Measurements from ENCODE around the gene RAP1B.
"Not testable (repeated sequence)": the region's sequence is repeated elsewhere in the genome, so short reads cannot be mapped to it uniquely, and the experiment has no call there.

The RAP1B gene

GRCh38 chr12:68675101-68675842 lies 64.6 kb downstream of the RAP1B start:
- Histone ChIP-seq H3K9me3 (ENCODE audit: control insufficient read depth in 1 of 2, low read length in 2 of 2) (no peaks in the 10 kb centered on the region), H3K4me1 (ENCODE audit: control insufficient read depth in 1 of 2, insufficient read depth in 2 of 2, low read length in 2 of 2) (no peaks in the 10 kb centered on the region), H3K36me3 (ENCODE audit: control insufficient read depth in 1 of 2, insufficient read depth in 2 of 2, low read length in 2 of 2) (no peaks in the 10 kb centered on the region), H3K9ac (ENCODE audit: low read depth in 1 of 2, low read length in 2 of 2) (no peak overlapping the region), H3K27ac (ENCODE audit: low read depth, low read length) (no peak overlapping the region), H3K27me3 (ENCODE audit: control insufficient read depth in 1 of 2, insufficient read depth in 2 of 2, low read length in 2 of 2) (no peaks in the 10 kb centered on the region), H3K4me3 (ENCODE audit: low read depth in 1 of 2, low read length in 2 of 2) (no peak overlapping the region)

- H3K36me3 ChIP-seq (ENCODE audit: control insufficient read depth in 1 of 2, insufficient read depth in 2 of 2, low read length in 2 of 2); H3K4me3 ChIP-seq (ENCODE audit: low read depth in 1 of 2, low read length in 2 of 2); H3K27me3 ChIP-seq (ENCODE audit: control insufficient read depth in 1 of 2, insufficient read depth in 2 of 2, low read length in 2 of 2); H3K9ac ChIP-seq (ENCODE audit: low read depth in 1 of 2, low read length in 2 of 2); H3K27ac ChIP-seq (ENCODE audit: low read depth, low read length); H3K4me1 ChIP-seq (ENCODE audit: control insufficient read depth in 1 of 2, insufficient read depth in 2 of 2, low read length in 2 of 2); H3K9me3 ChIP-seq (ENCODE audit: control insufficient read depth in 1 of 2, low read length in 2 of 2): not testable (repeated sequence)
Observed at GRCh38 chr12:68676854-68677253, 66.2 kb downstream of the RAP1B start.

- no peaks in the 10 kb centered on the region for H3K9me3 ChIP-seq (ENCODE audit: control insufficient read depth in 1 of 2, low read length in 2 of 2)
- H3K4me3 ChIP-seq (ENCODE audit: low read depth in 1 of 2, low read length in 2 of 2): peak overlapping the region; percentile 97 to 99
- peak overlapping the region; percentile 78 to 81 for H3K9ac ChIP-seq (ENCODE audit: low read depth in 1 of 2, low read length in 2 of 2)
- no peaks in the 10 kb centered on the region for H3K27me3 ChIP-seq (ENCODE audit: control insufficient read depth in 1 of 2, insufficient read depth in 2 of 2, low read length in 2 of 2)
- H3K36me3 ChIP-seq (ENCODE audit: control insufficient read depth in 1 of 2, insufficient read depth in 2 of 2, low read length in 2 of 2): peaks cover 0 to 5% of the 10 kb centered on the region in 2 donors
- peaks cover 8 to 25% of the 10 kb centered on the region in 2 donors for H3K4me1 ChIP-seq (ENCODE audit: control insufficient read depth in 1 of 2, insufficient read depth in 2 of 2, low read length in 2 of 2)
- H3K27ac ChIP-seq (ENCODE audit: low read depth, low read length): peak overlapping the region; percentile 71
Observed at GRCh38 chr12:68686262-68686594, 75.5 kb downstream of the RAP1B start.

GRCh38 chr12:68686595-68687521 lies 76.2 kb downstream of the RAP1B start, which contains the start of gene NUP107:
Gene NUP107, plus strand, starts transcription at chr12:68686978. Its CDS starts 88 bp downstream, at chr12:68687066.
- H3K27ac ChIP-seq (ENCODE audit: low read depth, low read length): peak within 1 kb of the TSS; percentile 71
- peaks cover 1 to 10% of the 10 kb centered on the region in 2 donors for H3K36me3 ChIP-seq (ENCODE audit: control insufficient read depth in 1 of 2, insufficient read depth in 2 of 2, low read length in 2 of 2)
- H3K4me1 ChIP-seq (ENCODE audit: control insufficient read depth in 1 of 2, insufficient read depth in 2 of 2, low read length in 2 of 2): peaks cover 8 to 25% of the 10 kb centered on the region in 2 donors
- H3K4me3 ChIP-seq (ENCODE audit: low read depth in 1 of 2, low read length in 2 of 2): peak within 1 kb of the TSS; percentile 97 to 99
- H3K9me3 ChIP-seq (ENCODE audit: control insufficient read depth in 1 of 2, low read length in 2 of 2): no peaks in the 10 kb centered on the region
- no peaks in the 10 kb centered on the region for H3K27me3 ChIP-seq (ENCODE audit: control insufficient read depth in 1 of 2, insufficient read depth in 2 of 2, low read length in 2 of 2)
- peak within 1 kb of the TSS; percentile 78 to 91 for H3K9ac ChIP-seq (ENCODE audit: low read depth in 1 of 2, low read length in 2 of 2)

DNA sequence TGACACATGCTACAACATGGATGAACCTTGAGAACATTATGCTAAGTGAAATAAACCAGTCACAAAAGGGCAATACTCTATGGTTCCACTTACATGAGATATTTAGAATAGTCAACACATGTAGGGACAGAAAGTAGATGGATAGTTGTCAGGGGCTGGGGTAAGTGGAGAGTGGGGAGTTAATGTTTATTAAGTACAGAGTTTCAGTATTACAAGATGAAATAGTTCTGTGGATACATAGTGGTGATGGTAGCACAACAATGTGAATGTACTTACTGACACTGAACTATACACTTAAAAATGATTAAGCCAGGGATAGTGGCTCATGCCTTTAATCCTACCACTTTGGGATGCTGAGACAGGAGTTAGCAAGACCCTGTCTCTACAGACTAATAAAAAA lies 84.8 kb downstream of the RAP1B start:
- peaks cover 9 to 72% of the 10 kb centered on the region in 2 donors for H3K36me3 ChIP-seq (ENCODE audit: control insufficient read depth in 1 of 2, insufficient read depth in 2 of 2, low read length in 2 of 2)
- H3K27me3 ChIP-seq (ENCODE audit: control insufficient read depth in 1 of 2, insufficient read depth in 2 of 2, low read length in 2 of 2): no peaks in the 10 kb centered on the region
- no peak overlapping the region for H3K9ac ChIP-seq (ENCODE audit: low read depth in 1 of 2, low read length in 2 of 2)
- no peaks in the 10 kb centered on the region for H3K9me3 ChIP-seq (ENCODE audit: control insufficient read depth in 1 of 2, low read length in 2 of 2)
- H3K4me3 ChIP-seq (ENCODE audit: low read depth in 1 of 2, low read length in 2 of 2): no peak overlapping the region
- no peaks in the 10 kb centered on the region for H3K4me1 ChIP-seq (ENCODE audit: control insufficient read depth in 1 of 2, insufficient read depth in 2 of 2, low read length in 2 of 2)
- H3K27ac ChIP-seq (ENCODE audit: low read depth, low read length): no peak overlapping the region

GRCh38 chr12:68699486-68699885 lies 88.8 kb downstream of the RAP1B start:
- no peak overlapping the region for H3K4me3 ChIP-seq (ENCODE audit: low read depth in 1 of 2, low read length in 2 of 2)
- H3K9ac ChIP-seq (ENCODE audit: low read depth in 1 of 2, low read length in 2 of 2): no peak overlapping the region
- H3K4me1 ChIP-seq (ENCODE audit: control insufficient read depth in 1 of 2, insufficient read depth in 2 of 2, low read length in 2 of 2): no peaks in the 10 kb centered on the region
- H3K9me3 ChIP-seq (ENCODE audit: control insufficient read depth in 1 of 2, low read length in 2 of 2): no peaks in the 10 kb centered on the region
- H3K27me3 ChIP-seq (ENCODE audit: control insufficient read depth in 1 of 2, insufficient read depth in 2 of 2, low read length in 2 of 2): no peaks in the 10 kb centered on the region
- no peak overlapping the region for H3K27ac ChIP-seq (ENCODE audit: low read depth, low read length)
- peaks cover 10 to 57% of the 10 kb centered on the region in 2 donors for H3K36me3 ChIP-seq (ENCODE audit: control insufficient read depth in 1 of 2, insufficient read depth in 2 of 2, low read length in 2 of 2)

Data from duodenal mucosa (tissue), 2 donors.